ENCODE data around the gene TTC3.

Gene TTC3

GRCh38 chr21:37199057-37199924, 126.2 kb downstream of the TTC3 start:
- H3K4me3 ChIP-seq (ENCODE audit: low read length), result no peak overlapping the region
- TF ChIP-seq ZNF274 (IDR thresholded peaks at IDR 0.05; ENCODE audit: low read depth, low read length), result no peak

- H3K4me3 ChIP-seq (ENCODE audit: low read length), result no peak overlapping the region
- no peak for TF ChIP-seq ZNF274 (IDR thresholded peaks at IDR 0.05; ENCODE audit: low read depth, low read length)
Observed at GRCh38 chr21:37200641-37201480, 127.8 kb downstream of the TTC3 start.

- H3K4me3 ChIP-seq (ENCODE audit: low read length), result no peak overlapping the region
- no peak for TF ChIP-seq ZNF274 (IDR thresholded peaks at IDR 0.05; ENCODE audit: low read depth, low read length)
Observed at GRCh38 chr21:37202221-37203110, 129.4 kb downstream of the TTC3 start.

GRCh38 chr21:37204580-37204979, 131.5 kb downstream of the TTC3 start:
- H3K4me3 ChIP-seq (ENCODE audit: low read length), result no peak overlapping the region
- no peak for TF ChIP-seq ZNF274 (IDR thresholded peaks at IDR 0.05; ENCODE audit: low read depth, low read length)

- no peak overlapping the region for H3K4me3 ChIP-seq (ENCODE audit: low read length)
- no peak for TF ChIP-seq ZNF274 (IDR thresholded peaks at IDR 0.05; ENCODE audit: low read depth, low read length)
Observed at GRCh38 chr21:37206496-37206895, 133.4 kb downstream of the TTC3 start.

- TF ChIP-seq ZNF274 (IDR thresholded peaks at IDR 0.05; ENCODE audit: low read depth, low read length), result no peak
- peak overlapping the region; percentile 15; the same call in 1 of the 2 replicates for H3K4me3 ChIP-seq (ENCODE audit: low read length)
Observed at GRCh38 chr21:37207441-37208009, 134.5 kb downstream of the TTC3 start.

GRCh38 chr21:37208056-37208721, 135.1 kb downstream of the TTC3 start:
- peak overlapping the region; percentile 15; the same call in 1 of the 2 replicates for H3K4me3 ChIP-seq (ENCODE audit: low read length)
- TF ChIP-seq ZNF274 (IDR thresholded peaks at IDR 0.05; ENCODE audit: low read depth, low read length), result no peak

- TF ChIP-seq ZNF274 (IDR thresholded peaks at IDR 0.05; ENCODE audit: low read depth, low read length), result no peak
- H3K4me3 ChIP-seq (ENCODE audit: low read length), result peak overlapping the region; percentile 15; the same call in 1 of the 2 replicates
Observed at GRCh38 chr21:37208741-37209225, 135.7 kb downstream of the TTC3 start.

- no peak overlapping the region for H3K4me3 ChIP-seq (ENCODE audit: low read length)
- no peak for TF ChIP-seq ZNF274 (IDR thresholded peaks at IDR 0.05; ENCODE audit: low read depth, low read length)
Observed at GRCh38 chr21:37210130-37210529, 137.1 kb downstream of the TTC3 start.

- no peak overlapping the region for H3K4me3 ChIP-seq (ENCODE audit: low read length)
- TF ChIP-seq ZNF274 (IDR thresholded peaks at IDR 0.05; ENCODE audit: low read depth, low read length), result no peak
Observed at GRCh38 chr21:37210799-37211198, 137.7 kb downstream of the TTC3 start.

GRCh38 chr21:37214952-37215351, 141.9 kb downstream of the TTC3 start:
- no peak overlapping the region for H3K4me3 ChIP-seq (ENCODE audit: low read length)
- no peak for TF ChIP-seq ZNF274 (IDR thresholded peaks at IDR 0.05; ENCODE audit: low read depth, low read length)

- peak overlapping the region; percentile 53; the same call in 1 of the 2 replicates for H3K4me3 ChIP-seq (ENCODE audit: low read length)
- TF ChIP-seq ZNF274 (IDR thresholded peaks at IDR 0.05; ENCODE audit: low read depth, low read length), result no peak
Observed at GRCh38 chr21:37219761-37220432, 146.8 kb downstream of the TTC3 start.
